HG03342 (cell line): ENCODE data around the gene ING5.
"Not testable (repeated sequence)": the region's sequence is repeated elsewhere in the genome, so short reads cannot be mapped to it uniquely, and the experiment has no call there.

Experiments
- ATAC-seq: cut with Tn5 transposase; IDR thresholded peaks from one replicate; pipeline ENCODE4 v1.9.1; 2021; ENCODE audit warnings: mild to moderate bottlenecking, moderate library complexity; ENCODE audit not compliant: unreplicated experiment

Gene ING5

DNA sequence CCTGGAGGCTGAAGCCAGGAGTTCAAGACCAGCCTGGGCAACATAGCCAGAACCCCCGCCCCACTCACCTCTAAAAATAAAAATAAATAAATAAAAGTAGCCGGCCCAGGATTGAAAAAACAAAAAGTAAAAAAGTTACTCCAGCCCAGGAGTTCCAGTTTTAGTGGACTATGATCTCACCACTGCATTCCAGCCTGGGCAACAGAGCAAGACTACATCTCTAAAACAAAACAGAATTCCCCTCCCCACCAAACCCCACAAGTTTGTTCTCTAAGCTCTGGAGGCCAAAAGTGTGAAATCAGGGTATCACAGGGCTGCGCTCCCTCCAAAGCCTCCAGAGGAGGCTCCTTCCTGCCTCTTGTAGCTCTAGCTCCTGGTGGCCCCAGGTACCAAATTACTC lies 34.3 kb downstream of the ING5 start:
- no peak for ATAC-seq

DNA sequence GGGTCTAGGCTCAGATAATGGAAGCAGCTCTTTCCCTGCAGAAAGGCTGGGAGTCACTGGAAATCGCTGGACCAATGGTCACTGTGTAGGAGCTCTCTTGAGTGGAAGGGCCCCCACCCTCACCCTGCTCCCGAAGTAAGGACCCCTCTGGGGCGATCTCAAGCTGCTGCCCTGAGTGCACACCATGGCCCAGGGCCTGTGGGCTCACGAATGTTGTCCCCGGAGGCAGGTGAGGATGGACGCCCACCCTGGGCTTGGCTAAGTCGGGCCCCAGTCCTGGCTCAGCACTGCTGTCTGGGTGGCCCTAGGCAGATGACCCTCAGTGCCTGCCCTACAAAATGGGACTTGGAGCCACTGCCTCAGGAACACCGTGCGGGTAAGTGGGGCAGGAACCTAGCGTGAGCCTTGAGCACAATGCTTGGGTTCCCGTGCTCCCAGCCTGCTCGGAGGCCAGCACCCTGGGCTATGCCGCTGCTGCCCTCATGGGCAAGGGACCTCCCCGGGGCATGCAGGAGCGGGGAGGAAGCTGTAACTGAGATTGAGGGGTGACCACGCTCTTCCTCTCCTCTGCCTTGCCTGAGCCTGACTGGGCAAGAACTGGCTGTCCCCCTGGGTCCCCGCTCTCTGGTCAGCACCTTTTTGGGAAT lies 36.3 kb downstream of the ING5 start:
- no peak for ATAC-seq

- no peak for ATAC-seq
These were observed 37.3 kb downstream of the ING5 start for GRCh38 chr2:241739177-241739576.

DNA sequence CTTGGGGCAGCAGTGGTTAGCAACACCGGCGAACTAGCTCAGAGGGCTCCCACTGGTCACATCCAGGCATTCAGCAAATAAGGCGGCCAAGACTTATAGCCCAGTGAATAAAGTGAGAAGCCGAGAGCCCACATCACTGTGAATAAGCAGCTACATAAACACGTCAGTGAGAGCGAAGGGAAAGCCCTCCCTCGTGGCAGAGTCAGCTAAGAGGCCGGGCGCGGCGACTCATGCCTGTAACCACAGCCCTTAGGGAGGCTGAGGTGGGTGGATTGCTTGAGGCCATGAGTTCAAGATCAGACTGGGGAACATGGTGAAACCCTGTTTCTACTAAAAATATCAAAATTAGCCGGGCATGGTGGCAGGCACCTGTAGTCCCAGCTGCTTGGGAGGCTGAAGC lies 37.8 kb downstream of the ING5 start:
- no peak for ATAC-seq

- no peak for ATAC-seq
These were observed 39.2 kb downstream of the ING5 start for GRCh38 chr2:241741016-241741415.

DNA sequence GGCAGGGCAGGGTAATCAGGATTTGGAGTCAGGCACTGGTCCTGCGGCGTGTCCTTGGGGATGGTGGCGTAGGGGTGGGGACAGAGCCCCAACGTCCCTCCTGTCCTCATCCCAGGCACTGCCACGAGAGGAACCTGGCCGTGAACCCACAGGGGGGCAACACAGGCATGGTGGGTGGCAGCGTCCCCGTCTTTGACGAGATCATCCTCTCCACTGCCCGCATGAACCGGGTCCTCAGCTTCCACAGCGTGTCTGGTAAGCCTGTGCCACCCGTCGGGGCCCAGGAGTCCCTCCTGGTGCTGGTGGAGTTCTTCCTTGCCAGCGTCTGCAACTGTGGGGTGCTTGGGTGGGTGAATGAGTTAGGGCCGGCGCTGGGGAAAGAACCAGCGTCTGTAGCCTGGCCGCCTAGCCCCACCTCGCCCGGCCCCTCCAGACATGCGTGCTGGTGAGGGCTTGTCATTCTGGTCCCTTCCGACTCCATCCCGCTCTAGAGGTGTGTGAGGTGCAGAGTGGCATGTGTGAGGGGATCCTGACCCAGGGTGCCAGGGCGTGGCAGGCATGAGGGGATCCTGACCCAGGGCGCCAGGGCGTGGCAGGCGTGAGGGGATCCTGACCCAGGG lies 40.6 kb downstream of the ING5 start:
- no peak for ATAC-seq

DNA sequence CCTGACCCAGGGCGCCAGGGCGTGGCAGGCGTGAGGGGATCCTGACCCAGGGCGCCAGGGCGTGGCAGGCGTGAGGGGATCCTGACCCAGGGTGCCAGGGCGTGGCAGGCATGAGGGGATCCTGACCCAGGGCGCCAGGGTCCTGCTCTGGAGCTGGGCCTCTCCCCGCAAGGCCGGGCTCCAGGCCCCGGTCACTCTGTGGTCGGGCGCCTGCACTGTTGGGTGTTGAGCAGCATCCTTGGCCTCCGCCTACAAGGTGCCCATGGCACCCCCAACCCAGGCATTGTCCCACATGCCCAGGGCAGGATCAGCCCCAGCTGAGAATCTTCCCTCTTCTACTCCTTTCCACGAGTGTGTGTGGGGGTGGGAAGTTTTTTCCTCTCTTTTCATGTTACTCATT lies 41.2 kb downstream of the ING5 start:
- ATAC-seq = not testable (repeated sequence)

- no peak for ATAC-seq
These were observed 41.8 kb downstream of the ING5 start for GRCh38 chr2:241743620-241744019.

DNA sequence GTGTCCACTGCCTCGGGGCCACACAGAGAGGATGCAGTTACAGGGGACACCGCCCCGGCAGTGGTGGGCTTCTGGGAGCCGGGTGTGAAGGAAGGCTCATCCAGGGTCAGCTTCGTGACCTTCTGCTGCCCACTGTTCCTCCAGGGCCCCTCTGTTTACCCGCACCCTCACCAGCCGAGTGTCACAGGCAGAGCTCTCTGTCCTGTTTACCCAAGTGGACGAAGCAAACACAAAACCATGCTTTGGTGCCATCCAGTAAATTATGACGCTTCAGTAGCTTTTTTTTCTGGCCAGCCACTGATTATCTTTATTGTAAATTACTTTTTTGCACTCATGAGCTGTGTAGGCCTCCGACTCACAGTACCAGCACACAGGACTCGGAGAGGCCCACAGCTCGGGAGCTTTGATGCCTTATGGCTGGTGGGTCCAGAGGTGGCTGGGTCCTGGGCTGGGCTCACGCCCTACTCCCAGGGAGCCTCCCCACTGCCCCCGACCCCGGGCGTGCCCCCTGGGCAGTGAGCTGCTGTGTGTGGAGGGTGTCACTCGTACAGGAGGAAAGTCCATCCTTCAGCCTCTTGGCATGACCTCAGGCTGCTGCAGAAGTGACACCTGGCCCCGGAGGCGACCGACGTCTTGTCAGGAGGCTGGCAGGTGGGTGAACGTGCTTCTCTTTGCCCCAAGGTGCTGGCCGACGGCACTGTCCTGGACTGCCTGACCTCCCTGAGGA lies 42.4 kb downstream of the ING5 start:
- no peak for ATAC-seq

- ATAC-seq = no peak
These were observed 43.4 kb downstream of the ING5 start for GRCh38 chr2:241745276-241745675.

DNA sequence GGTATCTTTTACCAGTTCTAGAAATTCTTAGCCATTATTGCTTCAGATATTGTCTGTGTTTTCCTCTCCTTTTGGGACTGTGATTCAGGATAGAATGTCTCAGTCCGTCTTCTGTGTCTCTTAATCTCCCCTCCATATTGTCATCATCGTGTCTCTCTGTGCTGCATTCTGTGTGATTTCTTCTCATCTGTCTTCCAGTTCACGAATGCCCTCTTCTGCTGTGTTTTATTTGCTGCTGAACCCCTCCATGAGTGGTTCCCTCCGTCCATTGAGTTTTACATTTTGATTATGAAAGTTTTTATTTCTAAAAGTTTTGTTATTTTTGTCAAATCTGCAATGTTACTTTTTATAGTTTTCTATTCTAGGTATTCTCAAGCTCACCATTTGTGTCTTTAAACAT lies 44.2 kb downstream of the ING5 start:
- ATAC-seq = no peak

- ATAC-seq = no peak
These were observed 46.8 kb downstream of the ING5 start for GRCh38 chr2:241748468-241749256.

- no peak for ATAC-seq
These were observed 48.4 kb downstream of the ING5 start for GRCh38 chr2:241750076-241750840.

GRCh38 chr2:241751152-241751551 lies 49.3 kb downstream of the ING5 start:
- no peak for ATAC-seq

- ATAC-seq = no peak
These were observed 49.9 kb downstream of the ING5 start for GRCh38 chr2:241751776-241752175.

GRCh38 chr2:241752253-241752652 lies 50.4 kb downstream of the ING5 start:
- no peak for ATAC-seq

DNA sequence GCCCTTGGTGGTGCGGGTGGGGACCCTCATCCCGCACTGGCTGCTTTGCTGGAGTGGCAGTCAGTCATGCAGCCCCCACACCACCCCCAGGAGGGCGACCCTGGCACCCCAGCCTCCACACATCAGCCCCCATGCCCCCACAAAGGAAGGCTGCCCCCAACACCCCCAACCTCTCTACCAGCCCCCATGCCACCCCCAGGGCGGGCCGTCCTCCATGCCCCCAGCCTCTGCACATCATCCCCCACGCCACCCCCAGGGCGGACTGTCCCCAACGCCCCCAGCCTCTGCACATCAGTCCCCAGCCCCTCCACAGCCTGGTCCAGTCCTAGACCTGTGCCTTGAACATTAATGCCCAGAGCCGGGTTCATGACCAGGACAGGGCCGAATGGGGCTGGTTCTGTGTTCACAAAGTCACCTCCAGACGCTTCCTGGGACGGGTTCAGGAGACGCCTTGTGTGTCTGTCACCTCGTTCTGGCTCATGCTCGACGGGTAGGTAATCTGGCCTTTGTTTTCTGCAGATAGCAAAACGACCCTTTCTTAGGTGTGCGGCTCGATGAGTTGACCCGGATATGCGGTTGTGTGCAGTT lies 50.9 kb downstream of the ING5 start:
- no peak for ATAC-seq

- no peak for ATAC-seq
These were observed 51.7 kb downstream of the ING5 start for GRCh38 chr2:241753493-241753892.

GRCh38 chr2:241754042-241754441 lies 52.2 kb downstream of the ING5 start:
- no peak for ATAC-seq

GRCh38 chr2:241755166-241755565 lies 53.3 kb downstream of the ING5 start:
- no peak for ATAC-seq
